Activated CD4-positive, alpha-beta T cell treated with anti-CD3 and anti-CD28 coated beads, Interleukin-2, Interleukin-4, amounts not matched to agents 100 ng/mL and 50 ng/mL, durations not matched to agents 16 hours and 8 hours (primary cell): ENCODE data around the gene FAM163A.

Experiments used
- DNase-seq: peaks from one replicate; pipeline ENCODE4 v3.0.0-alpha.2; 2020; ENCODE audit warnings: low spot score

FAM163A gene

DNA sequence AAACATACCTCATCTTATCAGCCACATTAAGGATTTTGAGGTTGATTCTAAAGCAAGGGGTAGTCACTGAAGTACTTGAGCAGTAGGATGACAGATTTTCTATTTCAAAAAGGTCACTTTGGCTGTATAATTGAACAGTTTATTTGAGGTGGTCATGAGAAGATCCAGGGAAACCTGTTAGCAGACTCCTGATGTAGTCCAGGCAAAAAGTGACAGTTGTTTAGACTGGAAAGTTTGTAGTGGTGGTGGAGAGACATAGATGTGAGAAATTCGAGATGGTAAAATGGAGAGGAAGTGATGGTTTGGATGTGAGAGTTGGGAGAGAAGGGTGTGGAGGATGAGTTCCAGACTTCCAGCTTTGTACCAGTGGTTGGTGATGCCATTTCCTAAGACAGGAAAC is 7.5 kb downstream of the FAM163A start:
- no peak for DNase-seq

GRCh38 chr1:179753061-179753460 is 10.0 kb downstream of the FAM163A start:
- DNase-seq = no peak

- DNase-seq = no peak
Observed at GRCh38 chr1:179754041-179754624, 11.0 kb downstream of the FAM163A start.

- DNase-seq = no peak
Observed at GRCh38 chr1:179757933-179758332, 14.8 kb downstream of the FAM163A start.

GRCh38 chr1:179760521-179760920 is 17.4 kb downstream of the FAM163A start:
- DNase-seq = no peak

DNA sequence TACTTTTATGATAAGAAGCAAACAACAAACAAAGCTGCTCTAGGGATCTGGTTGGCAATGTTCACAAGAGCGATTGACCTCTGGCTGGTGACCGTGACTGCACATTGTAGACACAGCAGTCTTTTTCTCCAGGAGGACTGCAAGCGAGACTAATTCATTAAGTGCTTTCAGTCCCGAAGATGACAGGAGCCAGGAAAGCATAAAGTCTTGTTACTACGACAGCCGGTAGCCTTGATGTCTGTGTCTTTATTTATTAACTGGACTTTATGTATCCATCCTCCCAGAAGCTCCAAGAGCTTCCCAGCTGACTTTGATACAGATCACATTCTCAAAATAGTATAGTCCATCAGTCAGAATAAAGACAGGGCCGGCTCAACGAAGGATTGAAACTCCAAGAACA is 18.2 kb downstream of the FAM163A start:
- no peak for DNase-seq

DNA sequence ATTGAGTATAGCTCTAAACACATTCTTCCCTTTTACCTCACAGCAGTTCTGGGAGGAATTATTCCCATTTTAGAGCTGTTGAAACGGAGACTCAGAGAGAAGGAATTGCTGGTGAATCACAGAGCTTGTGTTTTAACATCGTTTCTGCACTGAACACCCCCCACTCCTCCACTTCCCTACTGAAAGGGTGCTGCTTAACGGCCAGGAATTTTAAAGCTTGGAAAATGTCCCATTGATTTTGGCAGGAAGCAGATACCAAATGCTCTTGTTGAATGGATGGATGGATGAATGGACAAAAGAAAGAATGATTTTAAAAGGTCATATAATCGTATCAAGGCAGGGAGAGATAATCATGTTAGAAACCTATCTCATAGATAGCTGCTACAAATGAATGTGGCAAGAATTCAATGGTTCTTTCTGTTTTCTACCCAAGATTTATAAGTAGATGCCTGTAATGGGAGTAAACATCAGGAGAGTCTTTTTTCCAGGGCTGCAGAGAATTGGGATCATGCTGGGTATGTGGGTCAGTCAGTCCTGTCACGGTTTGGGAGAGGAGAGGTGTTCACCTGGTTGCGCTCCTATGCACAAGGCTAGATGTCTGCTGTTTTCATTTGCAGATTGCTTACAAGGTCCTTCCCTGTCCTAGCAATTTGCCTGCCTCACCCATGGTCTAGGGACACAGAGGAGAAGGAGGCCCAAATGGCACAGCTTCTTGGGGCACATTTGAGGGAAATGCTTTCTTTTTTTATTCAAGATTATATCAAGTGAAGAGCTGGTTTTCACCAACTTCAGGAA is 19.0 kb downstream of the FAM163A start:
- DNase-seq = no peak

DNA sequence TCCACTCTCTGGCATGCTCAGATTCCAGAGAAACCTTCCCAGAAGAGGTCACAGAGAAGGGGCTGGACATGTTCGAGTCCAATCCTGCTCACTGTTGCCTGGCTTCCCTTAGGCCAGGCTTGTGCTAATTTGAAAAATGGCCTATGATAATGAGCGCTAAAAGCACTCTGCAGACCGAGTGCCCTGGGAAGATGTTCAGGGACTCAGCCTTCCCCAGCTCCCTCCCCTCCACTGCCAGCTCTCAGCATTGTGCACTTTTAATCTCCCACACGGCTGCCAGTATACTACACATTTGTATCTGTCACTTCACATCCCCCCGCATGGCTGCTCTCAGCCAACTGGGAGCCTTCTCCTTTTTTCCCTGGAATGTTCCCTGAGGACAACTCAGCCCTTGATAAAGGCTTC is 24.1 kb downstream of the FAM163A start:
- DNase-seq = no peak

DNA sequence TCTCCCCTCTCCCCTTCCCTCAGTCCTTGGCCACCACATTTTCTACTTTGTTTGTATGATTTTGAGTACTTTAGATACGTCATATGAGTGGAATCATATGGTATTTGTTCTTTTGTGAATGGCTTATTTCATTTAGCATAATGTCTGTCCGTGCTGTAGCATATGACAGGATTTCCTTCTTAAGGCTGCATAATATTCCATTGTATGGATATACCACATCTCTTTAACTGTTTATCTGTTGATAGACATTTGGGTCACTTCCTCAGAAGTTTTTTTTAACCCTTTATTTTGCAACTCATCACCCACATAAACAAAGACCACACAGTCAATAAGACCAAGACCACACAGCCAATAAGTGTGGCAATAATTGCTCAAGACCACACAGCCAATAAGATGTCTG is 24.9 kb downstream of the FAM163A start:
- DNase-seq = no peak

DNA sequence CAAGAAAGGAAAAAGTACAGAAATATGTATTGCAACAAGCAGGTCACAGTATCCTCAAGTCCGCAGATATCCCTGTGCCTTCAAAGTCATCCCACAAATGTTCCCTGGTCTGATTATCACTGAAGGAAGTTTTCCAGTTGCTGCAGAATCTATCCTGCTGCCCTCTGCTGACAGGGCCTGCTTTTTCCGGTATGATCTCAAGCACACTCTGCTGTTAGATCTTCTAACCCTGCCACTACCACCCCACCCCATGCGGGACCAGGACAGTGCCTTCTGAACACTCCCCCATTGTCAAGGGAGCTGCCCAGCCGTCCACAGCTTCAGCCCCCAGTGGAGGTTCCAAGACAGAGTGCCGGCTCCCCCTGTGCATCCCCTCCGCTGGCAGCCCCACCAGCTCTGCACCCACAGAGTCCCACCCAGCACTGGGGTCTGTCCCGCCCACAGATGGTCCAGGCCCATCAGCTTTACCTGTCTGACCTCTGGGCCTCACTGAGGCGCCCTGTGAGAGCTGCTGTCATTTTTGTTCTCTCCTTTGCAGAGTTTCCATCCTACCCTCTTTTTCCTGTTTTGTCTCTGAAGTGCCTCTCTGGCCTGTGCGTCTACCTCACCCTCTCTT is 27.9 kb downstream of the FAM163A start:
- no peak for DNase-seq

DNA sequence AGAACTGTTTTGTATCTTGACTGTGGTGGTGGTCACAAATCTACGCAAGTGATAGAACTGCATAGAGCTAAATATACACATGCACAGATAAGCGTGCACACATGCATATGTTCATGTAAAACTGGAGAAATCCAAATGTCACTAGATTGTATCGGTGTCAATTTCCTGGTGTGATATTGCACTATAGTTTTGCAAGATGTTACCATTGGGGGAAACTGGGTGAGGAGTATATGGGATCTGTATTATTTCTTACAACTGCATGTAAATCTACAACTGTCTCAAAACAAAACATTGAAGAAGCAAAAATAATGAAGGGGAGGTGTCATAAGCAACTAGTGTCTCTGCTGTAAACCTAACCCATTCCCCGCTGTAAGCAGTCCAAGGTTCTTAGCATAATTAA is 30.2 kb downstream of the FAM163A start:
- no peak for DNase-seq

- no peak for DNase-seq
Observed at GRCh38 chr1:179774000-179774399, 30.9 kb downstream of the FAM163A start.

GRCh38 chr1:179774566-179774965 is 31.5 kb downstream of the FAM163A start:
- no peak for DNase-seq

- DNase-seq = no peak
Observed at GRCh38 chr1:179775009-179775408, 31.9 kb downstream of the FAM163A start.

GRCh38 chr1:179776831-179777230 is 33.7 kb downstream of the FAM163A start:
- DNase-seq = no peak

GRCh38 chr1:179777731-179778130 is 34.6 kb downstream of the FAM163A start:
- no peak for DNase-seq

DNA sequence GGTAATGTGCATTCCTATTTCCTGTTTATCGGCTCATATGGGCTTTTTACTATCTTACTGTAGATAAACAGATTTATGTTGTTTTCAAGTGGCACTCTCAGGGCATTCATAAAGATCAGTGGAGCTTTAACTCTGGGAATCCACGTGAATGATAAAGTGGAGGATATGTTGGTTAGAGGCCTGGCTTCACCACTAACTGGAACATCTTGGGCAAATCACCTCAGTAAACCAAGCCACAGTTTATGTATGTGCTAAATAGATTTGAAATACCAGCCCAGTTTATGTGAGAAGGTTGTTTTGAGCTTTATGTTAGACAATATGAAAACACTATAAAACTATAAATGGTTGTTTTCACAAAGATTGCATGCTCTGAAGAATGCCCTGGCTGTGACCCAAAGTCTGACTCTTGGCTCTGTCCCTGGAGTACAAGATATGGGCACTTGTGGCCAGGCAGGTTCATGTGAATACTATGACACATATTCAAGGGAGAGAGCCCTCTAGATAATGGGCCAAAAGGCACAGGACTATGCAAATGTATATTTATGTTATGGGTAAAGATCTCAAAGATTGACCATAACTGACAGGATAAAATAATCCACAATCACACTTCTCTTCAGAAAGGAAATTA is 36.7 kb downstream of the FAM163A start:
- no peak for DNase-seq

DNA sequence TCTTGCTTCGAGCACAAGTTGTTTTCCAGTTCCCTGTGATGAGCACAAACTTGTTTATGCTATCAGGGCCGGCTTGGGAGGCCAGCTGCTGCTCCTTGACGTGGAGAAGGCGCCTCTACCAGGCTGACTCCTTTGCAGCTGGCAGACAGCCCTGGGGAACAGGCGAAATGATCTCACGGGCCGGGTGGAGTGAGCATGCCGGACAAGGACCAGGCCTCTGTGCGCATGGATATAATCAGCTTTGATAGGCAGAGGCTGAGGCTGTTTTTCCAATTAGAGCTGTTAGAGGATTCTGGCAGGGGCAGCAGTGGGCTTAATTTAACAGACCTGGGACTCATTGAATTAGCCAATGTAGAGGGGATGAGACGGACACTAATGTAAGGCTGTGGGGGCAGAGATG is 38.9 kb downstream of the FAM163A start:
- DNase-seq = no peak

DNA sequence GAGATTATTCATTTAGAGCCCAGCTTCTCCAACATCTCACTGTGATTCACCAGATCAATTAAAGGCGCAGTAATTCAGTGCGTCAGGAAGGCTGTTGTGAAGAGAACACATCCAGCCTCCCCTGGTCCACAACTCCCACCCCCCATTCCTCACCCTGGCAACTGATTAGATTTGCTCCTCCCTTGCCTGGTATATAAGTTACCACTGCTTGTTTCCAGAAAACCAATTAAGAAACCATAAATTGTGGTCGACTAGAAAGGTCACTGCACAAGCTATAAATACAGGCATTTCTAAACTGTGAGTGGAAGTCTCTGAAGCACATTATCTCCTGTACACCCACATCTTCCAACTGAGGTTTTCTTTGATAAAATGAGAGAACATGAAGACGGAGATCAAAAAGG is 41.9 kb downstream of the FAM163A start:
- no peak for DNase-seq

DNA sequence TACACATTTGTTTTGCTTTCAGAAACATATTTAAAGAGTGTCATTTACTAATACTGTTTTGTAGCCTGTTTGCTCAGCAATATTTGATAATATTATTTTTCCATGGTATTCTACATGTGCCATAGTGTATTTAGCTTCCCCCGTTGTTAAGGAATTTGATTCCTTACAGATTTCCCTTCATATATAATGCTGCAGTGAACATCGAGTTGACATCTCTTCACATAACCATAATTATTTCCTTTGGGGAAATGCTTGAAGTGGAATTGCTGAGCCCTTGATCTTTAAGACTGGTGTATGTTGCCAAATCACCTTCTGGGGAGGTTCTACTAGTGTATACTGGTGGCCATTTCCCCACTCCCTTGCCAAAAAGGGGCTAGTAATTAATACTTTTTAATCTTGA is 42.6 kb downstream of the FAM163A start:
- DNase-seq = no peak

GRCh38 chr1:179786815-179787685 is 44.0 kb downstream of the FAM163A start:
- DNase-seq = no peak

- no peak for DNase-seq
Observed at GRCh38 chr1:179788259-179788658, 45.2 kb downstream of the FAM163A start.
